ENCODE results near the gene REEP1. TPM values are rescaled to one million over a fixed set of nuclear protein-coding genes. Genes with fewer than 3 reads are reported as not detected.

Gene REEP1
- polyA plus RNA-seq, 4 donors = 5.9 to 16.8 (median 8.8) TPM

DNA sequence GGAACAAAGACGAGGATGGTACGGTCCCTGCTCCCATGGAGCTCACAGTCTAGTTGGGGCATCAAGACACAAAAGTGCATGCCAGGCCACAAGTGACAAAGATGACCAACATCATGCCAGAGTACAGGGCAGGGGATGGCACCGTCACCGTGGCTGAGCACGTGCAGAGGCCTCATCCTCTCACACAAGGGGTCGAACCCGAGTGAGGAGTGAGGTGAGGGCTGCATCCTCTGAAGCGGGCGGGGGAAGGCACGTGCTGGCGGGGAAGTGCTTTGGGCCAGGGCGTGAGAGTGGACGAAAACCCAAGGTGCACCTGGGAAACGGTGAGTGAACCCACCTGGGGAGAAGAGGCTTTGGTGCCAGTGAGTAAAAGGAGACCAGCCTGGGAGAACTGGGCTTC is 97.2 kb downstream of the REEP1 start:
- 92 to 94% (median 94%) methylated on average over 14 of the region's 14 CpGs for WGBS, 3 donors

DNA sequence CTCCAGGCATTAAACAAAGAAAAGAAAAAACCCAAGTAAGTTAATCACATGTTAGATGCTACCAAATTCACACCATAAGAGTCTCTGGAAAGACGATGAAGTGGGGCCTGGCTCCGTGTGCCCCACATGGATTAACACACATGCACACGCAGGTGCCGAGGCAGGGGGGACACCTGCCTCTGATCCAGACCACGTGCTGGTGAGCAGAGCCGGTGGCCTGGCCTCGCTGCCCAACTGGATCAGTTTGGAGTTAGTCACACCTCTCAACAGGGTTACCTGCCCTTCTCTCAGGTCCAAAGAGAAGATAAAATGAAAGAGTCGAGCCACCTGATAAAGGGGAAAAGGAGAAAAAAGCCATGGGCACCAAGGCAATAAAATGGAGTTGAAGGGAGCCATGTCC is 97.7 kb downstream of the REEP1 start:
- FAIRE-seq (no peak), DNase-seq (no peak)
- Histone ChIP-seq H3K36me3 (ENCODE audit: control insufficient read depth in 3 of 3, insufficient read depth in 2 of 3, low read depth in 1 of 3, low read length in 3 of 3) (peaks cover 0 to 21% (median 0%) of the 10 kb centered on the region in 3 donors), H3K4me1 (ENCODE audit: control insufficient read depth in 3 of 3, insufficient read depth in 2 of 3, low read depth in 1 of 3, low read length in 2 of 3) (peaks cover 0 to 3% (median 0%) of the 10 kb centered on the region in 3 donors), H3K9me3 (ENCODE audit: control insufficient read depth in 2 of 2, insufficient read depth in 1 of 2, low read depth in 1 of 2, low read length in 1 of 2) (no peaks in the 10 kb centered on the region), H3K27me3 (ENCODE audit: control insufficient read depth in 3 of 3, insufficient read depth in 3 of 3, low read length in 3 of 3) (no peaks in the 10 kb centered on the region), H3K27ac (ENCODE audit: low read depth in 1 of 3, low read length in 2 of 3) (no peak overlapping the region), H3K4me3 (ENCODE audit: low read depth in 1 of 3, low read length in 3 of 3) (no peak overlapping the region)
- WGBS, 3 donors = 85 to 92% (median 91%) methylated on average over 8 of the region's 8 CpGs

More for the DNA sequence above, 97.2 kb downstream of the REEP1 start:
- Histone ChIP-seq H3K36me3 (ENCODE audit: control insufficient read depth in 3 of 3, insufficient read depth in 2 of 3, low read depth in 1 of 3, low read length in 3 of 3) (peaks cover 0 to 21% (median 0%) of the 10 kb centered on the region in 3 donors), H3K27me3 (ENCODE audit: control insufficient read depth in 3 of 3, insufficient read depth in 3 of 3, low read length in 3 of 3) (no peaks in the 10 kb centered on the region), H3K27ac (ENCODE audit: low read depth in 1 of 3, low read length in 2 of 3) (no peak overlapping the region), H3K4me3 (ENCODE audit: low read depth in 1 of 3, low read length in 3 of 3) (no peak overlapping the region), H3K9me3 (ENCODE audit: control insufficient read depth in 2 of 2, insufficient read depth in 1 of 2, low read depth in 1 of 2, low read length in 1 of 2) (no peaks in the 10 kb centered on the region), H3K4me1 (ENCODE audit: control insufficient read depth in 3 of 3, insufficient read depth in 2 of 3, low read depth in 1 of 3, low read length in 2 of 3) (peaks cover 0 to 3% (median 0%) of the 10 kb centered on the region in 3 donors)
- DNase-seq = no peak
- no peak for FAIRE-seq

DNA sequence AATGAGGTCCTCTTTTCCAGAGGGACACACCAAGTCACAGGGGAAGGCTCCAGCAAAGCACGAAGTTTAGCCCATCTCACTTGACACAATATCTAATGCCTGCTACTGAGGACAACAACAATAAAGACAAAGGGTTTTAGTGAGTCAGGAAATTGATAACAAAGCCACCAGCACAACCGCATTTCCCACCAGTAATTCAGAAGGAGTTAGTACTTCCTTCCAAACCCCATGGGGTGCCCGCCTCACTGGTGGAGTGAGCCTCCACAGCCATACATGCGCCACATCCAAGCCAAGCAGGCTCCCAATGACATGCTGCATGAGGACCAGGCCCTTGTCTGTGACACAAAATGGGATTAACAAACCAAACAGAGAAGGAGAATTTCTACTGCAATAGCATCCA is 98.1 kb downstream of the REEP1 start:
- Histone ChIP-seq H3K36me3 (ENCODE audit: control insufficient read depth in 3 of 3, insufficient read depth in 2 of 3, low read depth in 1 of 3, low read length in 3 of 3) (peaks cover 0 to 21% (median 0%) of the 10 kb centered on the region in 3 donors), H3K4me1 (ENCODE audit: control insufficient read depth in 3 of 3, insufficient read depth in 2 of 3, low read depth in 1 of 3, low read length in 2 of 3) (peaks cover 0 to under 1% (median 0%) of the 10 kb centered on the region in 3 donors), H3K4me3 (ENCODE audit: low read depth in 1 of 3, low read length in 3 of 3) (no peak overlapping the region), H3K27me3 (ENCODE audit: control insufficient read depth in 3 of 3, insufficient read depth in 3 of 3, low read length in 3 of 3) (no peaks in the 10 kb centered on the region), H3K9me3 (ENCODE audit: control insufficient read depth in 2 of 2, insufficient read depth in 1 of 2, low read depth in 1 of 2, low read length in 1 of 2) (no peaks in the 10 kb centered on the region), H3K27ac (ENCODE audit: low read depth in 1 of 3, low read length in 2 of 3) (no peak overlapping the region)
- DNase-seq (no peak), FAIRE-seq (no peak)
- WGBS, 3 donors = 70 to 93% (median 87%) methylated on average over 4 of the region's 4 CpGs

DNA sequence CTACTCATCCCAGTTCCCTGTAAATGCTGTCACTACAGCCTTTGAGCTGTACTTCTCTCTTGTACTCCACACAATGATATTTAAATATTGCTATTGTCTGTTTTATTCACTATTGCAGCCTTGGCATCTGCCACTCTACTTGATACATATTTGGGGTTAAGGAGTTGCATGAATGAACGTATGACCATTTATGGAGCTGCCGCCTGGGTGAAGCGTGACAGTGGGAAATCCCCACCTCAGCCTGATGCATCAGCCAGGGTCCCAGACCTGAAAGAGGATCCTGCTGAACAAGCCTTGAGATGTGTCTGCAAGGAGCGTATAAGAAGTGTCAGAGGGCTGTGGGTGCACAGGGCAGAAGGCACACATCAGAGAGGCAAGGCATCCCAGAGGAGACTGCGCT is 99.1 kb downstream of the REEP1 start:
- Histone ChIP-seq H3K27me3 (ENCODE audit: control insufficient read depth in 3 of 3, insufficient read depth in 3 of 3, low read length in 3 of 3) (no peaks in the 10 kb centered on the region), H3K4me1 (ENCODE audit: control insufficient read depth in 3 of 3, insufficient read depth in 2 of 3, low read depth in 1 of 3, low read length in 2 of 3) (no peaks in the 10 kb centered on the region), H3K36me3 (ENCODE audit: control insufficient read depth in 3 of 3, insufficient read depth in 2 of 3, low read depth in 1 of 3, low read length in 3 of 3) (peaks cover 0 to 21% (median 0%) of the 10 kb centered on the region in 3 donors), H3K27ac (ENCODE audit: low read depth in 1 of 3, low read length in 2 of 3) (no peak overlapping the region), H3K9me3 (ENCODE audit: control insufficient read depth in 2 of 2, insufficient read depth in 1 of 2, low read depth in 1 of 2, low read length in 1 of 2) (no peaks in the 10 kb centered on the region), H3K4me3 (ENCODE audit: low read depth in 1 of 3, low read length in 3 of 3) (no peak overlapping the region)
- WGBS, 3 donors = 69 to 97% (median 76%) methylated on average over 5 of the region's 5 CpGs
- DNase-seq (no peak), FAIRE-seq (no peak)

DNA sequence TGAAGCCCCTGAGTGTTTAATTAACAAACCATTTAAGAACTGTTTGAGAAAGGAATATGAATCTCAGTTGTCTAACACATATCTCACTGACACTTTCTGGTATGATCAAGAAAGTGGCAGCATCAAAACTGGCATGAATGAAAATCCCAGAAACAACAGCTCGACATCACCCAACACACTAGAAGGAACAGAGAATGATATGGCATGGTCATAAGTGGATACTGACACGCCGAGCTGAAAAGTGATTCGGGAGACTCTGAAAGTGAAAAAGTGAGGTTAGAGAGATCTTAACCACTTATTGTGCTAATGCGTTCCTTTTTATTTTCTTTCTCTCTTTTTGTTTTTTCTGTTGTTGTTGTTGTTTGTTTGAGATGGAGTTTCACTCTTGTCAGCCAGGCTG is 100.3 kb downstream of the REEP1 start:
- Histone ChIP-seq H3K9me3 (ENCODE audit: control insufficient read depth in 2 of 2, insufficient read depth in 1 of 2, low read depth in 1 of 2, low read length in 1 of 2) (no peaks in the 10 kb centered on the region), H3K4me1 (ENCODE audit: control insufficient read depth in 3 of 3, insufficient read depth in 2 of 3, low read depth in 1 of 3, low read length in 2 of 3) (no peaks in the 10 kb centered on the region), H3K27me3 (ENCODE audit: control insufficient read depth in 3 of 3, insufficient read depth in 3 of 3, low read length in 3 of 3) (no peaks in the 10 kb centered on the region), H3K27ac (ENCODE audit: low read depth in 1 of 3, low read length in 2 of 3) (no peak overlapping the region), H3K36me3 (ENCODE audit: control insufficient read depth in 3 of 3, insufficient read depth in 2 of 3, low read depth in 1 of 3, low read length in 3 of 3) (peaks cover 0 to 22% (median 0%) of the 10 kb centered on the region in 3 donors), H3K4me3 (ENCODE audit: low read depth in 1 of 3, low read length in 3 of 3) (no peak overlapping the region)
- 70 to 82% (median 75%) methylated on average over 5 of the region's 5 CpGs for WGBS, 3 donors
- no peak for FAIRE-seq
- DNase-seq = no peak

DNA sequence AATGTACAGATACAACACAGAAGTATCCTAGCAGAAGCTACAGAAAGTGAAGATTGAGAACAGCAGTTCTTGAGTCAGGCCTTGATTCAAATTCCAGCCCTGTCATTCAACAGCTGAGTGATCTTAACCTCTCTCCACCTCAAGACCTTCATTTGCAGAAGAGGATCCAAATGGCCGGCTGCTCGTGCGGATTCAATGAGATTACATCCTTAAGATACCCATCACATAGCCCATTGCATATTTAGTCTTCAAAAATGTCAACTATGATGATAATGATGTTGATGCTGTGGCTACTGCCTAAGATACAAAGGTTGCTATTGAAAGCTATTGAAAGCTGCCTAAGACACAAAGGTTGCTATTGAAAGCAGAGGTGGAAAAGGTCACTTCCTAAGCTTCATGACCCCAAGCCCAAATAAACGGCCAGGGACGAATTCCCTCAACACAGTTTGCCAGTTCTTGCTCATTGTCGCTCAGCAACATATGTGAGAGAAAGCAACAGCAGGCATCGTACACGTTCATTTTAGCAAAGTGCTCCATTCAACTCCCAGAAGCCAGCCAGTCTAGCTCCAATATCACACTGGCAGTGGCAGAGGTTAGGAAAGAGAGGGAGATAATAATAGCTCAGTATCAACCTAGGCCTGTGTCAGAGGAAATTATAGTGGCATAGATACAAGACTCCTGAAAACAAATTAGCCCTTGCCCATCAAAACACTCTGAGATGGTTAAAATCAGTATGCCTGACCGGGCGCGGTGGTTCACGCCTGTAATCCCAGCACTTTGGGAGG is 102.0 kb downstream of the REEP1 start:
- H3K36me3 ChIP-seq (ENCODE audit: control insufficient read depth in 3 of 3, insufficient read depth in 2 of 3, low read depth in 1 of 3, low read length in 3 of 3) = peaks cover 0 to 27% (median 0%) of the 10 kb centered on the region in 3 donors
- 83 to 85% (median 85%) methylated on average over 12 of the region's 12 CpGs for WGBS, 3 donors
- H3K9me3 ChIP-seq (ENCODE audit: control insufficient read depth in 2 of 2, insufficient read depth in 1 of 2, low read depth in 1 of 2, low read length in 1 of 2) = no peaks in the 10 kb centered on the region
- H3K27me3 ChIP-seq (ENCODE audit: control insufficient read depth in 3 of 3, insufficient read depth in 3 of 3, low read length in 3 of 3) = no peaks in the 10 kb centered on the region
- H3K4me3 ChIP-seq (ENCODE audit: low read depth in 1 of 3, low read length in 3 of 3) = no peak overlapping the region
- FAIRE-seq = no peak
- H3K4me1 ChIP-seq (ENCODE audit: control insufficient read depth in 3 of 3, insufficient read depth in 2 of 3, low read depth in 1 of 3, low read length in 2 of 3) = no peaks in the 10 kb centered on the region
- H3K27ac ChIP-seq (ENCODE audit: low read depth in 1 of 3, low read length in 2 of 3) = no peak overlapping the region
- DNase-seq = no peak

DNA sequence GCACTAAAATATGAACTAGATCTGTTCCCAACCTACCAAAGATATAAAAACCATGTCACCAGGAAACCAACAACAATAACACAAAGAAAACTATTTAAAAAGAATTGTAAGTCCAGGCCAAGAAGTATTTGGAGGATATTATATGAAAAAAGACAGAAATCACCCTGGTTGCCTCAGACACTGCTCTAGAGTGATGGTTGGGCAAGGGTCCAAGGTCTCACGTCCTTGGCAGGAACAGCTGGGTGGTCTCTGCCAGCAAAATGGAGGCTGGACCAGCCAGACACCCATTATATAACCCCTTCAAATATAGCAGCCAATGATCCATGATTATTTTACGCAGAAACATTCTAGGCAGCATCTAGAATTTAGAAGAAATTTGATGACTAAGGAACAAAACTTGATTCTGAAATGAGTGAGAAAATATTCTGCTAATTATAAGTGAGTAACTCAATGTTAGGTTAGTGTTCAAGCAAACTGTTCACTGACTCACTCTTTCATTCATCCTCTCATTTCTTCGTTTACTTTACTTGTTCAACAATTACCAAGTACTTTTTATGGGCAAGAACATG is 102.8 kb downstream of the REEP1 start:
- H3K27me3 ChIP-seq (ENCODE audit: control insufficient read depth in 3 of 3, insufficient read depth in 3 of 3, low read length in 3 of 3) = no peaks in the 10 kb centered on the region
- WGBS, 3 donors = 61 to 70% (median 70%) methylated on average over 3 of the region's 3 CpGs
- H3K9me3 ChIP-seq (ENCODE audit: control insufficient read depth in 2 of 2, insufficient read depth in 1 of 2, low read depth in 1 of 2, low read length in 1 of 2) = no peaks in the 10 kb centered on the region
- FAIRE-seq = no peak
- H3K36me3 ChIP-seq (ENCODE audit: control insufficient read depth in 3 of 3, insufficient read depth in 2 of 3, low read depth in 1 of 3, low read length in 3 of 3) = peaks cover 0 to 30% (median 0%) of the 10 kb centered on the region in 3 donors
- H3K4me1 ChIP-seq (ENCODE audit: control insufficient read depth in 3 of 3, insufficient read depth in 2 of 3, low read depth in 1 of 3, low read length in 2 of 3) = no peaks in the 10 kb centered on the region
- no peak overlapping the region for H3K27ac ChIP-seq (ENCODE audit: low read depth in 1 of 3, low read length in 2 of 3)
- DNase-seq = no peak
- no peak overlapping the region for H3K4me3 ChIP-seq (ENCODE audit: low read depth in 1 of 3, low read length in 3 of 3)

DNA sequence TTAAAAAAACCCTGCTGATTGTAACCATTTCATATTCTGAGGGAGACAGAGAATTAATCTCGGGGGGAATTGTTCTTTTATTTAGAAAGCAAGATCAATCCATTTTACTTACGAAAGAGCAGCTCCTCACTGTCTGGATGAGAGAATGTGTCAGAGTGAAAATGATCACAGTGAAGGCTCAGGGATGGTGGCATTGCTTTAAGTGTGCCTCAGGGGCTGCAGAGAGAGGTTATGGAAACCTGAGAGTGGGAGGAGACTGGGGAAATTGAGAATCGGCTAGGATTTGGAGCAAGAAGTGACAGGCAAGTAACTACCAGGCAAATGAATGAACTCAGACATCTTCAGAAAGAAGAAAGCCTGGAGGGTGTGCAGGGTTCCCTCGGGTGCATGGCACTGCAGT is 104.0 kb downstream of the REEP1 start:
- DNase-seq (no peak), FAIRE-seq (no peak)
- Histone ChIP-seq H3K4me3 (ENCODE audit: low read depth in 1 of 3, low read length in 3 of 3) (no peak overlapping the region), H3K27ac (ENCODE audit: low read depth in 1 of 3, low read length in 2 of 3) (no peak overlapping the region), H3K4me1 (ENCODE audit: control insufficient read depth in 3 of 3, insufficient read depth in 2 of 3, low read depth in 1 of 3, low read length in 2 of 3) (peaks cover 0 to 7% (median 0%) of the 10 kb centered on the region in 3 donors), H3K36me3 (ENCODE audit: control insufficient read depth in 3 of 3, insufficient read depth in 2 of 3, low read depth in 1 of 3, low read length in 3 of 3) (peaks cover 0 to 29% (median 0%) of the 10 kb centered on the region in 3 donors), H3K9me3 (ENCODE audit: control insufficient read depth in 2 of 2, insufficient read depth in 1 of 2, low read depth in 1 of 2, low read length in 1 of 2) (no peaks in the 10 kb centered on the region), H3K27me3 (ENCODE audit: control insufficient read depth in 3 of 3, insufficient read depth in 3 of 3, low read length in 3 of 3) (no peaks in the 10 kb centered on the region)
- 70 to 72% (median 70%) methylated on average over 4 of the region's 4 CpGs for WGBS, 3 donors

All from small intestine (tissue), 7 donors.